Vagina (tissue), 2 donors: ENCODE measurements around the gene NOXA1. TPM values are rescaled to one million over a fixed set of nuclear protein-coding genes. Genes with fewer than 3 reads are reported as not detected.

Experiments used
- DNase-seq, 2 donors: peaks; one replicate each; pipeline ENCODE4 v3.0.0-alpha.2; 2017; ENCODE audit errors: extremely low spot score in 2 of 2
- H3K27ac ChIP-seq: fragments of 200-600 bp; sonication (generic); one replicate; pipeline ENCODE4 v1.5.1; 2019
- H3K27me3 ChIP-seq: fragments of 200-600 bp; sonication (generic); one replicate; pipeline ENCODE4 v1.5.1; 2019
- H3K36me3 ChIP-seq, 2 donors: fragments of 200-600 bp; sonication (generic); one replicate each; pipeline ENCODE4 v1.5.1; 2017 to 2019
- H3K4me1 ChIP-seq: fragments of 200-600 bp; sonication (generic); one replicate; pipeline ENCODE4 v1.5.1; 2019
- H3K4me3 ChIP-seq, 2 donors: fragments of 200-600 bp; sonication (generic); 1 replicate in 1 of 2; 2 replicates in 1 of 2; pipeline ENCODE4 v1.5.1; 2016 to 2019
- H3K9me3 ChIP-seq: fragments of 200-600 bp; sonication (generic); one replicate; pipeline ENCODE4 v1.5.1; 2019
- POLR2A ChIP-seq, 2 donors: fragments of 450-650 bp; IDR thresholded peaks; one replicate each; pipeline ENCODE4 v1.6.1; 2017; ENCODE audit warnings: antibody characterized with exemption in 2 of 2, mild to moderate bottlenecking in 2 of 2, moderate library complexity in 2 of 2
- POLR2AphosphoS5 ChIP-seq, 2 donors: sonication (generic); formaldehyde crosslinking; IDR thresholded peaks; one replicate each; pipeline ENCODE4 v1.9.0; 2017; ENCODE audit warnings: antibody characterized with exemption in 2 of 2, mild to moderate bottlenecking in 2 of 2, low read depth in 1 of 2; ENCODE audit not compliant: insufficient read depth in 1 of 2
- intact Hi-C: fragments of 100-400 bp; cut with DNase I; formaldehyde crosslinking; loops from one replicate; pipeline ENCODE4 v1.15.1; 2023
- total RNA-seq: library from RNA; depleted of rRNA; stranded (reverse); fragments of >200 nt; gene quantifications from one replicate; pipeline ENCODE4 v1.2.3, GENCODE V29; 2016
- TF ChIP-seq, protein P1 (sequence below), 3 experiments: fragments of 450-650 bp in 2 of 3; fragments of 200-600 bp in 1 of 3; sonication (generic) in 1 of 3; IDR thresholded peaks; one replicate each; pipeline ENCODE4 v1.5.1; 2017 to 2019; ENCODE audit warnings: antibody characterized with exemption in 3 of 3, mild to moderate bottlenecking in 2 of 3, moderate library complexity in 2 of 3

NOXA1 gene
- total RNA-seq, 1 donor from 2014 or later: 2.9 TPM

DNA sequence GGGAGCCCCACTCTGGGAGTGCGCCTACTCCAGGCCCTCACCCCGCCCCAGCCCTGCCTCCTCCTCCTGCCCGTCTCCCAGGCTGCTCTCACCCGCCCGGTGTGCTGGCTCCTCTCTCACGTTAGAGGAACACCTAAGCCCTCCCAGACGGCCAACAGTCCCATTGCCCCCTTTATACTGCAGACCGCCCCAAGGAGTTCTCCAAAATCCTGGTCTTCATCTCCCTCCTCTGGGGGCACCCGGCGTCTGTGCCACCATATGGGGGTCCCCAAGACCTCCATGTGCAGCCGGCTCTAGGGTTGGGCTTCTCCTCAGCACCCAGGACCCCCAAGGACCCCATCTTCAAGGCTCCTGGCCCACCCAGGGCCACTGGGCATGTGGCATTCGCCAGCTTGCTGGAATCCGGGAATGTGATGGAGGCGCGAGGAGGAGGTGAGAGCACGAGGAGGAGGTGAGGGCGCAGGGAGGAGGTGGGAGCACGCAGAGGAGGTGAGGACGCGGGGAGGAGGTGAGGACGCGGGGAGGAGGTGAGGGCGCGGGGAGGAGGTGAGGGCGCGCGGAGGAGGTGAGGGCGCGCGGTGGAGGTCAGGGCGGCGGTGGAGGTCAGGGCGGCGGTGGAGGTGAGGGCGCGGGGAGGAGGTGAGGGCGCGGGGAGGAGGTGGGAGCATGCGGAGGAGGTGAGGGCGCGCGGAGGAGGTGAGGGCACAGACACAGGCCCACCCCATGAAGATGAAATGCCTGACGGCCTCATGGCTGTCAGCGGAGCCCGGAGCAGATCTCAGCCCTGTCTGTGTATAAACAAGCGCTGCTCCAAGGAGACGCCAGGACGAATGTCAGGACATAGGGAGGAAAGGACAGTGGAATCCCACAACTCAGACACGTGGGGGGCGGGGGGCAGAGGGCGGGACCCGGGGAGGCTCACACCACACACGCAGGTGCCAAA lies 41.4 kb upstream of the NOXA1 start:
- H3K4me3 ChIP-seq: no peak overlapping the region
- H3K9me3 ChIP-seq: no peaks in the 10 kb centered on the region
- TF ChIP-seq POLR2A (IDR thresholded peaks at IDR 0.05) (no peak), POLR2AphosphoS5 (IDR thresholded peaks at IDR 0.05; ENCODE audit: insufficient read depth in 1 of 2, low read depth in 1 of 2) (no peak)
- TF ChIP-seq, protein P1, sequence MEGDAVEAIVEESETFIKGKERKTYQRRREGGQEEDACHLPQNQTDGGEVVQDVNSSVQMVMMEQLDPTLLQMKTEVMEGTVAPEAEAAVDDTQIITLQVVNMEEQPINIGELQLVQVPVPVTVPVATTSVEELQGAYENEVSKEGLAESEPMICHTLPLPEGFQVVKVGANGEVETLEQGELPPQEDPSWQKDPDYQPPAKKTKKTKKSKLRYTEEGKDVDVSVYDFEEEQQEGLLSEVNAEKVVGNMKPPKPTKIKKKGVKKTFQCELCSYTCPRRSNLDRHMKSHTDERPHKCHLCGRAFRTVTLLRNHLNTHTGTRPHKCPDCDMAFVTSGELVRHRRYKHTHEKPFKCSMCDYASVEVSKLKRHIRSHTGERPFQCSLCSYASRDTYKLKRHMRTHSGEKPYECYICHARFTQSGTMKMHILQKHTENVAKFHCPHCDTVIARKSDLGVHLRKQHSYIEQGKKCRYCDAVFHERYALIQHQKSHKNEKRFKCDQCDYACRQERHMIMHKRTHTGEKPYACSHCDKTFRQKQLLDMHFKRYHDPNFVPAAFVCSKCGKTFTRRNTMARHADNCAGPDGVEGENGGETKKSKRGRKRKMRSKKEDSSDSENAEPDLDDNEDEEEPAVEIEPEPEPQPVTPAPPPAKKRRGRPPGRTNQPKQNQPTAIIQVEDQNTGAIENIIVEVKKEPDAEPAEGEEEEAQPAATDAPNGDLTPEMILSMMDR (IDR thresholded peaks at IDR 0.05): no peak
- DNase-seq: no peak
- H3K36me3 ChIP-seq: no peaks in the 10 kb centered on the region
- no peaks in the 10 kb centered on the region for H3K4me1 ChIP-seq
- H3K27me3 ChIP-seq: no peaks in the 10 kb centered on the region
- H3K27ac ChIP-seq: no peak overlapping the region
- intact Hi-C loops: no loop called here

DNA sequence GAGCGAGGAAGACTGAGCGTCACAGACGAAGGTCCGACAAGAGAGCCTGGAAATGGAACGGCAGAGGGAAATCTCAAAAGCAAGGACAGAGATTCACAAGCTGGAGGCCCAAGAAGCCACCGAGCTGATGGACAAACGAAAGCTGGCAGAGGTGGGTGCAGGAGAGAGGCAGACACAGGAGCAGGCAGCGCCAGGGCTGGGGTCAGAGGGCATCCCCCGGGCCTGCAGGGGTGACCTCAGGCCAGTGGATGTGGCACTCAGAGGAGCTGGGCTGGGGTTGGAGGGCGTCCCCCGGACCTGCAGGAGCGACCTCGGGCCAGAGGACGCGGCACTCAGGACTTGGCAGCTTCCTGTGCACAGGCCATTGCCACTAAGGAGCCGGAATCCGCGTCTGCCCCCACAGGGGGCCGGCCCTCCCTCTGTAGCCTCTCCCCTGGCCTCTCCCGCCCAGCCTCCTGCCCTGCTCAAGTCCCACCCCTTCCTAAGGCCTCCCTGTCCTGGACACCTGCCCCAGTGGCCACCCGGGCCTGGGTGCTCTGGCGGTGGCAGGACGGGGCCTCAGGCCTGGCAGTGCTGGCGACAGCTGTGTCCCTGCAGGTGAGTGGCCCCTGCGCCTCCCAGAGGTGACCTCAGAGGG lies 40.6 kb upstream of the NOXA1 start:
- Histone ChIP-seq H3K4me1 (no peaks in the 10 kb centered on the region), H3K27me3 (no peaks in the 10 kb centered on the region), H3K4me3 (no peak overlapping the region), H3K27ac (no peak overlapping the region), H3K36me3 (no peaks in the 10 kb centered on the region), H3K9me3 (no peaks in the 10 kb centered on the region)
- no peak for DNase-seq
- TF ChIP-seq, protein P1 (IDR thresholded peaks at IDR 0.05): no peak
- TF ChIP-seq POLR2A (IDR thresholded peaks at IDR 0.05) (no peak), POLR2AphosphoS5 (IDR thresholded peaks at IDR 0.05; ENCODE audit: insufficient read depth in 1 of 2, low read depth in 1 of 2) (no peak)
- intact Hi-C loops: no loop called here

DNA sequence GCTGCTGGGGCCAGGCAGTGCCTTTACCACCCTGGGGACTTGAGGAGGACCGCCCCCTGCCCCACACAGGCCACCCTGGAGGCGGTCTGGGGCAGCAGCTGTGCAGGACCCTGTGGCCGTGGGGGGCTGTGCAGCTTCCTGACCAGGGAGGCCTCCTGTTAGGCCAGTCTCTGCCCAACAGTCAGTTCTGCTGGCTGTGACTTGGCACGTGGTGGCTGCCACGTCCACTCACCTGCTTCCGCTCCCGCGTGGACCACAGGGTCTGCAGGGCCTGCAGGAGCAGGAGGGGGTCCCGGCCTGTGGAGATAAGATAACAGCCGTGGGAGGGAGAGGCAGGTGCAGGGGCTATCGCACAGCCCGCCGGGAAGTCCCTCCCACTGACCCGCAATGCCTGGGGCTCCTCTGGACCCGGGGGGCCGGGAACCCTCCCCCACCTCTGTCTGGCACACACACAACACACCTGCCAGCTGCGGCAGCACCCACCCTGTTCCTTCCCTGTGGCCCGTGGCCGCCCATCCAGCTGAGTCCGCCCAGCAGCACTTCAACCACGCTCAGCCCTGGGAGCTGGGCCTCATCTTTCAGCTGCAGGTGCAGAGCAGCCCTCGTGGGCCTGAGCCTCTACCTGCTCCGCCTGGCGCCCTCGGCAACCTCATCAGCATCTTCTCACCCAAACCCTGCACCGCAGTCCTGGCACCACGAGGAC lies 40.0 kb upstream of the NOXA1 start:
- H3K4me1 ChIP-seq: no peaks in the 10 kb centered on the region
- TF ChIP-seq, protein P1 (IDR thresholded peaks at IDR 0.05): no peak
- H3K36me3 ChIP-seq: no peaks in the 10 kb centered on the region
- intact Hi-C loops: no loop called here
- H3K27me3 ChIP-seq: no peaks in the 10 kb centered on the region
- no peak overlapping the region for H3K4me3 ChIP-seq
- H3K27ac ChIP-seq: no peak overlapping the region
- no peak for DNase-seq
- H3K9me3 ChIP-seq: no peaks in the 10 kb centered on the region

DNA sequence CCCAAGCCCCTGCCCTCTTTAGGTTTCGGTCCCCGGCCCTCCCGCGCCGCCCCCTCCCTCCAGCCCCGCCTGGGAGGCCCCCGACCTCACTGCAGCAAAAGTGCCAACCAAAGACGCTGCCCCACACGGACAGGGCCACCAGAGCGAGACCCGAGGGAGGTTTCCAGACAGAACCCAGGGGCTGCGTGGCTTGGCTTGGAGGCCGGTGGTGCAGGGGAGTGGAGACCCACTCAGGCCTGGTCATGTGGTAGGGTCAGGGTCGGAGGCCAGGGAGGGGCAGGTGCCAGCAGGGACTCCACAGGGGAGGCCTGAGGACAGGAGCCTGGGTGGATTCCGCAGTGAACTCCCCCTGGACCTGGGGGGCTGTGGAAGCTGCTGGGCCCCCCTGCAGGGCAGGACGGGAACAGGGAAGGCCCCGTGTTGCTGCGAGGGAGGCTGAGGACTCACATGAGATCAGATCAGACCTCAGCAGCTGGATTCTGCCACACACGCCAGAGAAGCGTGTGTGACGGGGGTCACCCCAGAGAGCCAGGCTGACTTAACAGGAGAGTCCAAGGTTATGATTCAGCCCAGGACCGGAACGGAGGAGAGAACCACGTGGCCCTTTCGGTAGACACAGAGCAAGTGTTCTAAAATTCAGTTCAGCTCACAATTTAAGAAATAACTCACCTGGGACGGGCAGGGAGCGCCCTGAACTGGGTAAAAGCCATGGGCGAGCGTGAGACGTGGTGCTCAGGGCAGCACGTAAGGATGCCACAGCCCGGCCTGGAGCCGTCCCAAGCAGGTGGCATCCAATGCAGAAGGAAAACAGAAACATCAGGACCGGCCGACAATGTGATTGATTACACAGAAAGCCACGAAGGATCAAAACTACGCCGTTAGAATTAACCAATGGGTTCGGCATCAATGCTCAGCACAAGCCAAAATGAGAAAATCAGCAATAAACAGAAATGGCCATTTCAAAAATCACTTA lies 39.1 kb upstream of the NOXA1 start:
- no peaks in the 10 kb centered on the region for H3K9me3 ChIP-seq
- intact Hi-C loops: no loop called here
- no peaks in the 10 kb centered on the region for H3K36me3 ChIP-seq
- no peak for TF ChIP-seq POLR2AphosphoS5 (IDR thresholded peaks at IDR 0.05; ENCODE audit: insufficient read depth in 1 of 2, low read depth in 1 of 2)
- TF ChIP-seq, protein P1 (IDR thresholded peaks at IDR 0.05): no peak
- no peak for TF ChIP-seq POLR2A (IDR thresholded peaks at IDR 0.05)
- no peaks in the 10 kb centered on the region for H3K27me3 ChIP-seq
- H3K4me3 ChIP-seq: no peak overlapping the region
- H3K4me1 ChIP-seq: no peaks in the 10 kb centered on the region
- no peak for DNase-seq
- H3K27ac ChIP-seq: no peak overlapping the region
